ENCODE results near the gene KRT79.

DNA sequence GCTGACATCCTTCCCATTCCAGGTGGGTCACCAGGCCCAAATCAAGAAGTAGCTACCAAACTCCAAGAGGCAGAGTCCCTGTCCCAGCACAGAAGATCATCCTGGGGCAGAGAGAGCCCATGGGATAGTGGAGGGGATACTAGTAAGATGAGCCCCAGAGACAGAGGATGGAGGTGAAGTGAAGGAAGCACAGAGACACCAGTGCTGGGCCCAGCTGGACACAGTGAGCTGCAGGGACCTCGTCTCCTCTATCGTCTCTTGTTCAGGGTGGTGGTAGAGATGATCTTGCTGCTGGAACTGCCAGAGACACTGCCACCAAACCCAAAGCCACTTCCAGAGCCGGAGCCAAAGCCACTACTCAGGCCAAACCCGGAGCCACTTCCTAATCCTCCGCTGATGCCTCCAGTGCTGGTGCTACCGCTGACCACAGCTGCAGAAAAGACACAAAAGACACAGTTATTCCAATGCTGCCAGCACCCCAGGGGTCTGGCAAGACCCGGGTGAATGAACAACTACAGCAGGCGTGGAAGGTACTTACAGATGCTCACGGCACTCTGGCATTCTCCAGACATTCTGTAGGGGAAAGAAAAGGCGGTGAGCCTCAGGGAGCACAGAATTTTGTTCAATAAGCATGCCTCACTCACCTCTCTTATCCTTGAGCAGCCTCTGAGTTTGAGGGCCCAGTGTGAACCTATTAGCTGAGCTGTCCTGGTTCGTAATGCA, 27.1 kb downstream of the KRT79 start:
- no peak for TF ChIP-seq POLR2A (IDR thresholded peaks at IDR 0.05)
- TF ChIP-seq, protein P1, sequence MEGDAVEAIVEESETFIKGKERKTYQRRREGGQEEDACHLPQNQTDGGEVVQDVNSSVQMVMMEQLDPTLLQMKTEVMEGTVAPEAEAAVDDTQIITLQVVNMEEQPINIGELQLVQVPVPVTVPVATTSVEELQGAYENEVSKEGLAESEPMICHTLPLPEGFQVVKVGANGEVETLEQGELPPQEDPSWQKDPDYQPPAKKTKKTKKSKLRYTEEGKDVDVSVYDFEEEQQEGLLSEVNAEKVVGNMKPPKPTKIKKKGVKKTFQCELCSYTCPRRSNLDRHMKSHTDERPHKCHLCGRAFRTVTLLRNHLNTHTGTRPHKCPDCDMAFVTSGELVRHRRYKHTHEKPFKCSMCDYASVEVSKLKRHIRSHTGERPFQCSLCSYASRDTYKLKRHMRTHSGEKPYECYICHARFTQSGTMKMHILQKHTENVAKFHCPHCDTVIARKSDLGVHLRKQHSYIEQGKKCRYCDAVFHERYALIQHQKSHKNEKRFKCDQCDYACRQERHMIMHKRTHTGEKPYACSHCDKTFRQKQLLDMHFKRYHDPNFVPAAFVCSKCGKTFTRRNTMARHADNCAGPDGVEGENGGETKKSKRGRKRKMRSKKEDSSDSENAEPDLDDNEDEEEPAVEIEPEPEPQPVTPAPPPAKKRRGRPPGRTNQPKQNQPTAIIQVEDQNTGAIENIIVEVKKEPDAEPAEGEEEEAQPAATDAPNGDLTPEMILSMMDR (IDR thresholded peaks at IDR 0.05) = no peak

Data from testis (tissue), 2 donors.